Lung (tissue), 12 donors: ENCODE data around the gene SERPINB6. TPM values are rescaled to one million over a fixed set of nuclear protein-coding genes. Genes with fewer than 3 reads are reported as not detected.
A peak's percentile ranks its signal among the peaks of the same experiment; 100 is the strongest.

Source experiments
- ATAC-seq: fragments of 200-7000 bp; cut with Tn5 transposase; one replicate; pipeline ENCODE4 v1.9.1; 2020; ENCODE audit warnings: moderate number of reproducible peaks; ENCODE audit not compliant: insufficient read depth, low FRiP score
- DNase-seq, 3 donors: peaks; one replicate each; pipeline ENCODE4 v3.0.0-alpha.2; 2013 to 2017
- H3K27ac ChIP-seq, 2 donors: one replicate each; pipeline ENCODE4 v1.5.1; 2013; ENCODE audit warnings: mild to moderate bottlenecking in 2 of 2, moderate library complexity in 2 of 2, control low read depth in 1 of 2, inconsistent platforms in 1 of 2, low read depth in 1 of 2, low read length in 1 of 2
- H3K27me3 ChIP-seq, 3 donors: one replicate each; pipeline ENCODE4 v1.5.1; 2013; ENCODE audit warnings: low read length in 2 of 3; ENCODE audit not compliant: control insufficient read depth in 3 of 3, insufficient read depth in 3 of 3
- H3K36me3 ChIP-seq, 4 donors: one replicate each; pipeline ENCODE4 v1.5.1; 2013; ENCODE audit warnings: low read length in 4 of 4, mild to moderate bottlenecking in 1 of 4, moderate library complexity in 1 of 4; ENCODE audit not compliant: control insufficient read depth in 4 of 4, insufficient read depth in 4 of 4
- H3K4me1 ChIP-seq, 5 donors: one replicate each; pipeline ENCODE4 v1.5.1; 2013; ENCODE audit warnings: low read length in 5 of 5, mild to moderate bottlenecking in 2 of 5, moderate library complexity in 1 of 5; ENCODE audit not compliant: control insufficient read depth in 5 of 5, insufficient read depth in 5 of 5
- H3K4me3 ChIP-seq: one replicate; pipeline ENCODE4 v1.5.1; 2013; ENCODE audit warnings: mild to moderate bottlenecking, control low read depth, moderate library complexity
- H3K9ac ChIP-seq, 2 donors: one replicate each; pipeline ENCODE4 v1.5.1; 2013; ENCODE audit warnings: low read length in 2 of 2, control low read depth in 1 of 2; ENCODE audit not compliant: insufficient read depth in 1 of 2
- H3K9me3 ChIP-seq, 4 donors: one replicate each; pipeline ENCODE4 v1.5.1; 2013; ENCODE audit warnings: low read length in 3 of 4, mild to moderate bottlenecking in 1 of 4, moderate library complexity in 1 of 4; ENCODE audit not compliant: control insufficient read depth in 4 of 4, insufficient read depth in 3 of 4
- WGBS, 2 donors: extraction: QIAGEN DNeasy Blood & Tissue Kit; methylation state at CpG; one replicate each; pipeline ENCODE4 v1.1.7; 2013; 5-methylcytosine and 5-hydroxymethylcytosine counted together
- polyA plus RNA-seq, 2 donors: library from polyadenylated mRNA; stranded (reverse); fragments of 200-250 nt; gene quantifications; one replicate each; pipeline ENCODE4 v1.2.1, GENCODE V29; 2013
- total RNA-seq, 2 donors: library from RNA; depleted of rRNA in 1 of 2; stranded (reverse); fragments of >200 nt in 1 of 2; gene quantifications; one replicate each; pipeline ENCODE4 v1.2.1, GENCODE V29; 2014 to 2021
- TF ChIP-seq, protein P1 (sequence below): IDR thresholded peaks from 2 replicates; pipeline ENCODE4 v1.5.1; 2012; ENCODE audit warnings: mild to moderate bottlenecking; ENCODE audit errors: control extremely low read depth, extremely low read depth
- donor health status: control.
- donor health status: control.
- donor health status: Bipolar disorder and iron deficiency.
- donor health status: healthy.
- donor health status: DM: yes; HTN: yes; CAD: no.

Gene SERPINB6
- total and polyA plus RNA-seq, 4 donors = 113 to 155 (median 127) TPM

DNA sequence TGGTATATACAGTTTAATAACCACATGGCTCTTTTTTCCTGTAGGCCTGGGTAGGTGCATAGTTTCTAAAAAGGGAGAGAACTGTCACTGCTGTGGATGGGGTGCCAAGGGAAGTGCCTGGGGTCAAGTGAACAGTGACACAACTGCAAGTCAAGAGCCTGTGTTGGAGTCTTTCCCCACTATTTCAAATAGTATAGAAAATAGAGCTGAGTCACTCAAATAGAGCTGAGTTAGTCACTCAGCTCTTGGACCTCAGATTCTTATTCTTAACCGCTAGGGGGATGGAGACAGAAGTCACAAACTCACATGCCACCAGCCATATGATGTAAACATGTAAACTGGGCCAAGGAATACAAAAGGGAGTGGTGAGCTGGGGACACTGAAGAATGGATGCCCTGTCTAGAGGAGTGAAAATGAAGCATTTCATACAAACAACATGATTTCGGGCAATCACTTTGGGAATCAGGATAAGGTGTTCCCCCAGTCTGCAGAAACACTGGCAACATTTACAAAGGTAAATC, 30.5 kb upstream of the SERPINB6 start:
- peaks cover 2 to 11% (median 6%) of the 10 kb centered on the region in 4 donors for H3K36me3 ChIP-seq
- DNase-seq (peak; percentile 25 to 64 (median 60)), ATAC-seq (no peak)
- TF ChIP-seq, protein P1, sequence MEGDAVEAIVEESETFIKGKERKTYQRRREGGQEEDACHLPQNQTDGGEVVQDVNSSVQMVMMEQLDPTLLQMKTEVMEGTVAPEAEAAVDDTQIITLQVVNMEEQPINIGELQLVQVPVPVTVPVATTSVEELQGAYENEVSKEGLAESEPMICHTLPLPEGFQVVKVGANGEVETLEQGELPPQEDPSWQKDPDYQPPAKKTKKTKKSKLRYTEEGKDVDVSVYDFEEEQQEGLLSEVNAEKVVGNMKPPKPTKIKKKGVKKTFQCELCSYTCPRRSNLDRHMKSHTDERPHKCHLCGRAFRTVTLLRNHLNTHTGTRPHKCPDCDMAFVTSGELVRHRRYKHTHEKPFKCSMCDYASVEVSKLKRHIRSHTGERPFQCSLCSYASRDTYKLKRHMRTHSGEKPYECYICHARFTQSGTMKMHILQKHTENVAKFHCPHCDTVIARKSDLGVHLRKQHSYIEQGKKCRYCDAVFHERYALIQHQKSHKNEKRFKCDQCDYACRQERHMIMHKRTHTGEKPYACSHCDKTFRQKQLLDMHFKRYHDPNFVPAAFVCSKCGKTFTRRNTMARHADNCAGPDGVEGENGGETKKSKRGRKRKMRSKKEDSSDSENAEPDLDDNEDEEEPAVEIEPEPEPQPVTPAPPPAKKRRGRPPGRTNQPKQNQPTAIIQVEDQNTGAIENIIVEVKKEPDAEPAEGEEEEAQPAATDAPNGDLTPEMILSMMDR = peak; percentile 12
- H3K9me3 ChIP-seq = no peaks in the 10 kb centered on the region
- peaks cover 0 to 14% (median 4%) of the 10 kb centered on the region in 5 donors for H3K4me1 ChIP-seq
- 47 to 59% methylated on average over 2 of the region's 2 CpGs for WGBS, 2 donors
- no peaks in the 10 kb centered on the region for H3K27me3 ChIP-seq
- no peak overlapping the region for H3K27ac ChIP-seq
- no peak overlapping the region for H3K9ac ChIP-seq
- no peak overlapping the region for H3K4me3 ChIP-seq

DNA sequence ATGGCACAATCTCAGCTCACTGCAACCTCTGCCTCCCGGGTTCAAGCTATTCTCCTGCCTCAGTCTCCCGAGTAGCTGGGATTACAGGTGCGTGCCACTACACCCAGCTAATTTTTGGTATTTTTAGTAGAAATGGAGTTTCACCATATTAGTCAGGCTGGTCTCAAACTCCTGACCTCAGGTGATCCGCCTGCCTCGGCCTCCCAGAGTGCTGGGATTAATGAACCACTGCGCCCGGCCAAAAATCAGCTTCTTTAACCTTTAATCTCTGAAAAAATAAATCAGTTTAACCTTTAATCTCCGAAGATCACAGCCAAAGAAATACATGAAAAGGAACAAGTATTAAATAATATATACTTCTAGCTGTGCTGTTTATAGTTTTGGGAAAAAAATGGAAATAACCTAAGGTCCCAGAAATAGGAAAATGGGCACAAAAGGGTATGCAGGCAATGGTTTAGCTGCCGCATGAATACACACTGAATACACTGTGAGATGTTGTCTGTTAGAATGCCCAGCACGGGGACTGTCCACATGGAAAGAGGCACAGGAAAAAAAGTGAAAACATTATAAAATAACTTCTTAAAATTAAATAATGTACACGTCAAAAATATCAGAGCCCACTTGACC, 29.9 kb upstream of the SERPINB6 start:
- TF ChIP-seq, protein P1 = no peak
- Histone ChIP-seq H3K9ac (no peak overlapping the region), H3K9me3 (no peaks in the 10 kb centered on the region), H3K27ac (no peak overlapping the region), H3K27me3 (no peaks in the 10 kb centered on the region), H3K4me3 (no peak overlapping the region), H3K36me3 (peaks cover 2 to 7% (median 5%) of the 10 kb centered on the region in 4 donors), H3K4me1 (peaks cover 0 to 14% (median 4%) of the 10 kb centered on the region in 5 donors)
- 89 to 91% methylated on average over 11 of the region's 11 CpGs for WGBS, 2 donors
- DNase-seq (no peak), ATAC-seq (no peak)

DNA sequence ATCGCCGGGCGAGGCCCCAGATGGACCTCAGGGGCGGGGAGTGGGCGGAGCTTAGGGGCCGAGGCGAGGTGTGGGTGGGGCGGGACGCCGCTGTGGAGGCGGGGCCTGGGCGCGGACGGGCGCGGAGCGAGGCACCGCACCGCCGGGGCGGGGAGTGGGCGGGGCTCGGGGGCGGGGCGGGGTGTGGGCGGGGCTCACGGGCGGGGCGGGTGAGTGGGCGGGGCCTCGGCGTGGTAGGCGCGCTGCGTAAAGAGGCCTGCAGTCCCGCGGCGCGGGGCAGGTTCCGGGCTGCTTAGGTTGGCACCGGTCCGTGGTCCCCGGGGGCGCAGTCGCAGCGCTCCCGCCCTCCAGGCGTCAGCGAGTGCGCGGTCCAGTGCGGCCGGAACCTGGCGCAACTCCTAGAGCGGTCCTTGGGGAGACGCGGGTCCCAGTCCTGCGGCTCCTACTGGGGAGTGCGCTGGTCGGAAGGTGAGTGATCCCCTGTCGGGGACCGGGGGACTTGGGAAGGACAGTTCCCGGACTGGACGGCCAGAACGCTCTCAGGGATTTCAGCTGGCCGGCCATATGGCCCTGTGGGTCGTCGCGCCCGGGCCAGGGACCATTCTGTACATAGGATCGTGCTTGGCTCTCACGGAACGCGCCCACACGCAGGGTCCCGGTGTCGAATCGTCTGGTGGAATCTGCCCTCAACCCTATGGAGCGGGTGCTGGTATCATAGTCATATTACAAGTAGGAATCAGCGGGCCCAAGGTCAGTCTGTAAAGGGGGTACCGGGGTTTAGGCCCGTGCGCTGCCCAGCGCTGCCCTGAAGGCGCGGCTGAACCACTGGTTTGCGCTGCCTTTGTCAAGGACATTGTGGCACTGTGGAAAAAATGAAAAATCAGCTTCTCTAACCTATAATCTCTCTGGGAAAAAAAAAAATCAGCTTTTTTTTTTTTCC, 28.5 kb upstream of the SERPINB6 start, which contains the start of gene NQO2:
Gene NQO2 (plus strand): TSS at position 277 of the 940 bp plus-strand sequence. CDS start 6,659 bp downstream, outside the sequence.
- Histone ChIP-seq H3K27ac (peak within 1 kb of the TSS; percentile 87 to 98), H3K27me3 (no peaks in the 10 kb centered on the region), H3K9ac (peak within 1 kb of the TSS; percentile 78 to 80), H3K4me3 (peak within 1 kb of the TSS; percentile 85), H3K36me3 (peaks cover 0 to 4% (median 4%) of the 10 kb centered on the region in 4 donors), H3K4me1 (peaks cover 0 to 14% (median 4%) of the 10 kb centered on the region in 5 donors), H3K9me3 (no peaks in the 10 kb centered on the region)
- TF ChIP-seq, protein P1 = no peak
- ATAC-seq (peak; percentile 94), DNase-seq (peak; percentile 92 to 94 (median 92))
- 3 to 4% methylated on average over 65 to 82 of the region's 87 CpGs for WGBS, 2 donors
